ENCODE results near the gene REEP1. TPM values are rescaled to one million over a fixed set of nuclear protein-coding genes. Genes with fewer than 3 reads are reported as not detected.

Gene REEP1
- total and polyA plus RNA-seq, 2 of the 8 experiments (the other 6 are each of a cell fraction or from before 2014, with no cell fraction given): 0.74 to 1.5 TPM

DNA sequence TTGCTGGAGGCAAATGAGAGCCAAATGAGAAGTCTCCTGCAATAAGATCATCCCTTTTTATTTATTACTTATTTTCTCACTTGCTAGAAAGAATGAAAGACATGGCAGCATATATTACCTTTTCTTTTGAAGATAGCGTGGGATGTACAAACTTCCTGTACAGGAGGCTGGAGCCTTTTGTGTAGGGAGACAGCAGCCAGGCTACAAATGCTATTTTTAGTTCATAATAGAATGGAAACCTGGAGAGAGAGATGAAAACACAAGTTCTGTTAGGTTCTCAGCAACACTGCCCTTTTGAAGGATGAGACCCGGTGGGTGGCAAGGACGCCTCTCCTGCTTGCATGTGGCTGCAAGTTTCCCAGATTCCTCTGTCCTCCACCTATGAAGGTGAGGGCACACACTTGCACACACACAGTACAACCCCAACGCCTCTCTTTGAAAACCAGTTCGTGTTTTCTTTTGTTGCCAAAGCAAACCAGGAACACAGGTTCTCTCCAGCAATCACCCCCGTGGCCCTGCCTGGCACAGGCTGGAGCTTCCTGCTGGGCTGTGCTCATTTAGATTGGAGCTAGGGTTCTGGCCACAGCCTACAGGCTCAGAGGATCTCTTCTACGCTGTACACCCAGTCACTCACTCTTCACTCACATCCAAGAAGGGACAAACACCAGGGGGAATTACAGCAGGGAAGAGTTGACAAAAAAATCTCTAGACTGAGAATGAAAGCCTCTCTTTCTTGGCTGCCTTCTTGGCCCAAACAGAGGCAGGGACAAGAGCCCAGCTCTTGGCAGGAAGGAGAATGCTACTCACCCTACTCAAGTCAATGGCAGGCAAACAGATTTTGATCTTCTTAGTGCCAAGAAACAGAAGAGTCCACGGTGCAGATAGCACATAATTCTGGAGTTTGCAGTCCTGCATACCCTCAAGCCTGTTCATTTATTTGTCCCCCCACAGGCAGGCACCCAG, 82.6 kb downstream of the REEP1 start:
- POLR2A ChIA-PET (ENCODE audit: partially characterized antibody): interaction anchor here (1.3 kb wide), 1 partner anchor 59 kb away, joined by 3 read pairs; no protein-coding TSS in a partner anchor
- no peak overlapping the region for H3K14ac ChIP-seq (ENCODE audit: insufficient read length)

More for the DNA sequence above, 82.6 kb downstream of the REEP1 start:
- Histone ChIP-seq H2BK120ac (replicated peaks; ENCODE audit: low read depth, low read length) (no peak overlapping the region), H4K8ac (ENCODE audit: extremely low read depth, insufficient read depth, low read length) (no peak overlapping the region), H3K79me1 (ENCODE audit: low read depth, low read length) (no peaks in the 10 kb centered on the region), H3K9ac (replicated peaks in 1 of 4; ENCODE audit: extremely low read depth in 1 of 4, low read depth in 3 of 4, low read length in 3 of 4) (no peak overlapping the region), H2BK12ac (ENCODE audit: low read depth, low read length) (peak overlapping the region; percentile 30; the same call in 1 of the 2 replicates), H3K56ac (replicated peaks; ENCODE audit: insufficient read length, low read depth, low read length) (no peak overlapping the region), H3K18ac (ENCODE audit: extremely low read depth, low read length) (peak overlapping the region; percentile 15; the same call in 1 of the 2 replicates), H3K4me1 (replicated peaks in 1 of 4; ENCODE audit: control insufficient read depth in 3 of 4, insufficient read depth in 4 of 4, low read length in 3 of 4) (peaks cover 0 to 7% (median 4%) of the 10 kb centered on the region in 4 experiments; a peak in 3 of 7 replicates), H2BK5ac (ENCODE audit: low read depth, low read length) (no peak overlapping the region), H2BK15ac (ENCODE audit: low read length) (no peak overlapping the region; the same call in 1 of the 2 replicates), H3K23ac (ENCODE audit: insufficient read length) (no peak overlapping the region), H4K91ac (replicated peaks; ENCODE audit: insufficient read length, low read length) (no peak overlapping the region), H3K27ac (ENCODE audit: low read depth, low read length) (no peak overlapping the region), H3K23me2 (ENCODE audit: low read depth, low read length) (no peaks in the 10 kb centered on the region), H3K4me2 (ENCODE audit: insufficient read depth in 1 of 2, low read depth in 2 of 2, low read length in 2 of 2) (peak overlapping the region in 1 of 2 experiments; percentile 14; a peak in 1 of 4 replicates), H3K4ac (replicated peaks; ENCODE audit: insufficient read length, low read depth, low read length) (no peak overlapping the region), H2AFZ (ENCODE audit: low read length) (peak overlapping the region; percentile 97), H4K20me1 (replicated peaks in 1 of 2; ENCODE audit: control insufficient read depth in 1 of 2, insufficient read depth in 2 of 2, low read length in 2 of 2) (no peaks in the 10 kb centered on the region), H2AK5ac (ENCODE audit: low read depth, low read length) (no peak overlapping the region), H3K36me3 (ENCODE audit: control insufficient read depth in 2 of 4, insufficient read depth in 4 of 4, low read length in 3 of 4) (no peaks in the 10 kb centered on the region), H3K79me2 (ENCODE audit: control insufficient read depth in 1 of 2, insufficient read depth in 2 of 2, low read length in 2 of 2) (no peaks in the 10 kb centered on the region), H3K4me3 (ENCODE audit: extremely low read depth in 1 of 4, insufficient read depth in 2 of 4, low read depth in 3 of 4, low read length in 4 of 4) (no peak overlapping the region), H4K5ac (ENCODE audit: insufficient read length, low read depth, low read length) (no peak overlapping the region), H3K27me3 (replicated peaks in 1 of 4; ENCODE audit: control insufficient read depth in 3 of 4, extremely low read depth in 1 of 4, insufficient read depth in 3 of 4, low read length in 3 of 4) (no peaks in the 10 kb centered on the region), H3K9me3 (ENCODE audit: insufficient read depth in 2 of 2, low read depth in 1 of 2, low read length in 1 of 2) (no peaks in the 10 kb centered on the region), H2BK20ac (ENCODE audit: low read length) (no peak overlapping the region; the same call in 1 of the 2 replicates)
- TF ChIP-seq CHD2 (IDR thresholded peaks at IDR 0.05; ENCODE audit: low read length) (no peak), CTBP2 (IDR thresholded peaks at IDR 0.05; ENCODE audit: borderline replicate concordance, insufficient read depth, insufficient read length, low read length) (no peak), CREB1 (IDR thresholded peaks at IDR 0.05) (no peak), BACH1 (IDR thresholded peaks at IDR 0.05; ENCODE audit: low read length) (no peak), SIX5 (IDR thresholded peaks at IDR 0.05; ENCODE audit: low read depth, low read length) (no peak)
- FAIRE-seq (no peak), DNase-seq (ENCODE audit: low read depth in 1 of 2, low spot score in 2 of 2) (no peak)
- CTCF ChIA-PET (ENCODE audit: partially characterized antibody): interaction anchor here (0.7 to 2.1 kb wide), 2 partner anchors 34 to 117 kb away, joined by 3 to 7 read pairs; no protein-coding TSS in a partner anchor
- 77% methylated on average over 8 of the region's 8 CpGs; no CpG with 5 or more reads in 1 of the 2 experiments for WGBS, 2 experiments (ENCODE audit: extremely low coverage in 1 of 2, insufficient coverage in 1 of 2, insufficient read length in 1 of 2, insufficient replicate concordance in 2 of 2, low coverage in 1 of 2, low lambda C conversion rate in 2 of 2, missing lambda C conversion rate in 1 of 2)

All from H1 (cell line).